Muscle of arm (tissue), 14 donors: ENCODE data around the gene TMUB2. TPM values are rescaled to one million over a fixed set of nuclear protein-coding genes. Genes with fewer than 3 reads are reported as not detected.
"Not testable (repeated sequence)": the region's sequence is repeated elsewhere in the genome, so short reads cannot be mapped to it uniquely, and the experiment has no call there.

Experiments used
- DNase-seq: peaks from one replicate; pipeline ENCODE4 v3.0.0-alpha.2; 2013
- long read RNA-seq, 11 donors: transcript quantifications; one replicate each; lab custom pipeline, GENCODE V29; 2026
- polyA plus RNA-seq, 12 donors: library from polyadenylated mRNA; unstranded; fragments of 120-200 nt; gene quantifications; one replicate each; pipeline ENCODE4 v1.2.1, GENCODE V29; 2013; ENCODE audit not compliant: insufficient read length in 12 of 12

The TMUB2 gene
- polyA plus RNA-seq = 10 to 100 TPM in 11 of 12 donors, not detected in 1; 32.6 to 63.8 (median 45.1) TPM
- long read RNA-seq, donor 1, partial matches to known transcripts = 7 of 12 reads
- long read RNA-seq, donor 1, other reads (novel, unspliced or antisense) = 0 of 12 reads
- long read RNA-seq, donor 2, transcript TMUB2-201 (3 exons, 2,418 nt) = major isoform, 6 of 17 reads
- long read RNA-seq, donor 2, partial matches to known transcripts = 5 of 17 reads
- long read RNA-seq, donor 2, other reads (novel, unspliced or antisense) = 0 of 17 reads
- long read RNA-seq, donor 3, partial matches to known transcripts = 14 of 19 reads
- long read RNA-seq, donor 3, other reads (novel, unspliced or antisense) = 0 of 19 reads
- long read RNA-seq, donor 4, partial matches to known transcripts = 0 of 5 reads
- long read RNA-seq, donor 4, other reads (novel, unspliced or antisense) = 0 of 5 reads
- long read RNA-seq, donor 5, transcript TMUB2-201 (3 exons, 2,418 nt) = major isoform, 9 of 27 reads
- long read RNA-seq, donor 5, partial matches to known transcripts = 12 of 27 reads
- long read RNA-seq, donor 5, other reads (novel, unspliced or antisense) = 0 of 27 reads
- long read RNA-seq, donor 6, partial matches to known transcripts = 0 of 4 reads
- long read RNA-seq, donor 6, other reads (novel, unspliced or antisense) = 0 of 4 reads
- long read RNA-seq, donor 7, partial matches to known transcripts = 0 of 2 reads
- long read RNA-seq, donor 7, other reads (novel, unspliced or antisense) = 0 of 2 reads
- long read RNA-seq, donor 8, transcript TMUB2-201 (3 exons, 2,418 nt) = minor isoform, 5 of 30 reads
- long read RNA-seq, donor 8, transcript TMUB2-213 (2 exons, 1,505 nt) = major isoform, 6 of 30 reads
- long read RNA-seq, donor 8, partial matches to known transcripts = 18 of 30 reads
- long read RNA-seq, donor 8, other reads (novel, unspliced or antisense) = 0 of 30 reads
- long read RNA-seq, donor 9, partial matches to known transcripts = 7 of 13 reads
- long read RNA-seq, donor 9, other reads (novel, unspliced or antisense) = 0 of 13 reads
- long read RNA-seq, donor 10, transcript TMUB2-201 (3 exons, 2,418 nt) = major isoform, 8 of 14 reads
- long read RNA-seq, donor 10, partial matches to known transcripts = 0 of 14 reads
- long read RNA-seq, donor 10, other reads (novel, unspliced or antisense) = 0 of 14 reads
- long read RNA-seq, donor 11, partial matches to known transcripts = 0 of 7 reads
- long read RNA-seq, donor 11, other reads (novel, unspliced or antisense) = 0 of 7 reads

DNA sequence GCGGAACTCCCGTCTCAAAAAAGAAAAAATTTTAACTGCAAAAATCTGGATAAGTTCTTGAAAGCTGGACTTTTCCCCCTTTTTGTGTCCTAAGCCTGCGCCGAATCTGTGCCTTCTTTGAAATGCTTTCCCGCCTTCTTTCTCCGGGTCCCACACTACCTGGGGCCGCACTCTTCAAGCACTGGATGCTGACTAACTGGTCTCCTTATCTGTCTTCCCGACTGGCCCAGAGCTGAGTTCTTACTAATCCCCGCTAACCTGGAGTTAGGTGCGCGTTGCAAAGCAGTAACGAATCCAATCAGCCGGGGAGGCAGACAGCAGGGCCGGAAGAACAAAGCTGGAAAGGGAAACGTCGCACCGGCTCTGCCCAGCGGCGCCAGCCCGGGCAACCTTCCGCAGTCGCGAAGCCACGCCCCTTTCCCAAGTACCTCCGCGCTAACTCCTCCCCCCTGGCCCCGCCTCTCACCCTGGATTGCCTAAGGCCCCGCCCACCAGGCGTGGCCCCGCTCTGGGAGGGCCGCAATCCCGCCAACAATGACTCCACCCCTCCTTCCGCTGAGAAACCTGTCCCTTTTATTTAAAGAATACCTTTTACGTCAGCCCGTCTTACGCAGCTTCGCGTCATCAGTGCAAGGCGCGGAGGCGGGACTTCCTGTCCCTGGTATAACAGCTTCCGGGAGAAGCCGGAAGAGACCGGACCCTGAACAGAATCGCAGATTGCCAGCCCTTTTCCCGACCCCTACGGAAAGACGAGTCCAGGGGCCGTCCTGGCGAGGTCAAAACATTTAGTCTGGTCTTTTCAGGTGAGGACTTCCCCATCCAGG, at the start of gene TMUB2:
Gene TMUB2, plus strand, starts transcription at position 666 of the 824 bp plus-strand sequence. CDS start 737 bp downstream, outside the sequence.
- DNase-seq = peak; percentile 99

DNA sequence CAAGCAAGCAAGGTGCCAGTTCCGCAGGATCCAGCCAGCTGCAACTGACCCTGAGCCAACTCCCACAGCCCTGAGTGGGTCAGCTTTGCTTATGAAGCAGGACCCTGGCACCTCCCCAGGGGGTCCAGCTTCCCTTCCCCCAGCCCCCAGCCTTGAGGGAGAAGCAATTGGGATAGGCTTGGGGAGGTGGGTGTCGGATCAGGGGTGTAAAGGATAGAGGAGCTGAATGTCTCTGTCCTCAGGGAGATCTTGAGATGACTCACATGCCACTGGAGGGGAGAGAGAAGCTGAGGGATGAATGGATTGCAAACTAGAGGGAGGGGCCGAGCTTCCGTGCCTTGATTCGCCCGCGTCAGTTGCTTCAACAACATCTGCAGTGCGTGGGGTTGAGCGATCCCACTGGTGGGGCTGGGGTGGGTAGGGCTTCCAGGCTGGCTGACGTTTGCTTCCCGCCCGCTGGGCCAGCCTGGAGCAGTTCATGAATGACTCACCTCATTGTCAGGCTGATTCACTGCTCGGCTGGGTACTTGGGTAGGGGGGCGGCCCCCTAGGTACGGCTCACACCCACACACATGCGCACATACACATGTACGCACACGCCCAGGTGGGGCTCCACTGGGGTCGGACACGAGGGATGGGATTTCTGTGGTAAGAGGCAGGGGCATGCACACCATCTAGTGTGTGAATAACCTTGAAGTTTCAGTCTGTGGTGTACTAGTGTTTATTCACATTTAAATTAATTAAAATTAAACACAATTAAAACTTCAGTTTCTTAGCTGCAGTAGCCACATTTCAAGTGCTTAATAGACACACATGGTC, 48.7 kb upstream of the TMUB2 start:
- peak; percentile 35 for DNase-seq

DNA sequence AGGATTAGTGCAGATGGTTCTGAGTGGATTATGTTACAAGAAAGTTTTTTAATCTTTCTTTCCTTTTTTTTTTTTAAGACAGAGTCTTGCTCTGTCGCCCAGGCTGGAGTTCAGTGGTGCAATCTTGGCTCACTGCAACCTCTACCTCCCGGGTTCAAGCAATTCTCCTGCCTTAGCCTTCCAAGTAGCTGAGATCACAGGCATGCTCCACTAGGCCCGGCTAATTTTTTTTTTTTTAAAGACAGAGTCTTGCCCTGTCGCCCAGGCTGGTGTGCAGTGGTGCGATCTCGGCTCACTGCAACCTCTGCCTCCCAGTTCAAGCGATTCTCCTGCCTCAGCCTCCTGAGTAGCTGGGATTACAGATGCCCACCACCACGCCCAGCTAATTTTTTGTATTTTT, 42.9 kb upstream of the TMUB2 start:
- not testable (repeated sequence) for DNase-seq

DNA sequence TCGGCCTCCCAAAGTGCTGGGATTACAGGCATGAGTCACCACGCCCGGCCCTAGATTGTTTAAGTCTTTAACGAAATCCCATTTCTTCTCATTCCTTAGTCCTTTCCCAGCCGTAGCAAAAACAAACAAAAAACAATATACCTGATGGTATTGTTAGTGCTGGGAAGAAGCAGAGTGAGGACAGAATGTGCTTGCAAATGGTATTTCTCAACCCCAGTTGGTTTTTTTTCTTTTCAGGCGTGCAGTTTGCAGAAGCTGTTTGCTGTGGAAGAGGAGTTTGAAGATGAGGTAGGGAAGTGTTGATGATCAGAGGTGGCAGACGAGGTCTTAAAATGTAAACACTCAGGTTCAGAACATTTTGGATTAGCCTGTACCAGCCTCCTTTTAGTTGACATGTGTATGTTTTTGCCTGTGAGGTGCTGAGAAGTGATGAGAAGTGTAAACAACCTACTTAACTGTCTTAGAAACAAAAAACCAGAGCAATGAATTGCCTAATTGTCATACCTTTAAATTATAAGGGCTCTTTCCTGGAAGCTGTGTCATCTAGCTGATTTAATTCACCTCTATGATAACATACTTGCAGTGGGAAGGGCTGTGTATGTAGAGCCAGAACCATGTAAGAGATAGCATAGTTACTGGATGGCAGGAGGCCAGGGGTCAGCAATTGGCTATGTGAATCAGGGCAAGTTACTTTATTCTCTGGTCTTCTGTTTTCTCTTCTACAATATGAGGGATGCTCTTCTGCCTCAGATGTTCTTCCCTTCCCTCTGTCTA, 41.6 kb upstream of the TMUB2 start:
- no peak for DNase-seq

DNA sequence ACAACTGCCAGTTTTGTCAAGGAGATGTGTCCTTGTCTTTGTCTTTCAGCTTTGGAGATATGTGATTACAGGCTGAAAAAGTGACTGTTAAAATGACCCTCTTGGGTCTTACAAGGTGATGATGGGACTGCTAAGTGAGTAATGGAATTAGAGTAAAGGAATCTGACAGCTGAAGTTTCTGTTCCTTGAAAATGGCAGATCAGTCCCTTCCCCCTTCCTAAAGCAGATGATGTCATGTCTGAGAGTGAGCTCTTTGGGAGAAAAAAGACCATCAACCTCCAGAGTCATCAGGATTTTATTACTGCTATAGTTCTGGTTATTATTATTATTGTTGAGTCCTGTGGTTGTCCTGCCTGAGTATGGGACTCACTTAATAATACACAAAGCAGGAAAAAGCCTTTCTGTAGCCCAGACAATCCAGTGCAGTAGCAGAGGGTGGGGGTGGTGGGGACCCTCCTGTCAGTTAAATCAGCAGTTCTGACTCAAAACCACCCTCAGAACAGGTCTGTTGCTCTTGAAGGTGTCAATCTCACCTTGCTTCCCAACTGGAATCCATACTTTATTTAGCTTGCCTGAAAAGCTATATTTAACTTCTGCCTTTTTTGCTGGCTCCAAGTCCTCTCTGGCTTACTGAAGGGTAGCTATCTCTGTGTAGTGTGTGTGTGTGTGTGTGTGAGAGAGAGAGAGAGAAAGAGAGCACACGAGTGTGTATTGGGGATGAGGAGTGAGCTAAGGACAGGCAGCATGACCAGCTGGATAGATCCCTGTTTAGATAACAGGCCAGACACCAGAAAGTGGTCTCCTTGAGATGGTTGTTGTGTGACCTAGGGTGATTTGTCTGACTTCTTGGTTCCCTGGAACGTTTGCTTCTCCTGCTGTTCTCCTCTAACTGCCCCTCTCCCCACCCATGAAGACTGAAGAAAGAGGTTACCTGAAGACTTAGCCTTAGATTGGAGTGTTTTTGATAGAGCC, 40.1 kb upstream of the TMUB2 start:
- DNase-seq = no peak

DNA sequence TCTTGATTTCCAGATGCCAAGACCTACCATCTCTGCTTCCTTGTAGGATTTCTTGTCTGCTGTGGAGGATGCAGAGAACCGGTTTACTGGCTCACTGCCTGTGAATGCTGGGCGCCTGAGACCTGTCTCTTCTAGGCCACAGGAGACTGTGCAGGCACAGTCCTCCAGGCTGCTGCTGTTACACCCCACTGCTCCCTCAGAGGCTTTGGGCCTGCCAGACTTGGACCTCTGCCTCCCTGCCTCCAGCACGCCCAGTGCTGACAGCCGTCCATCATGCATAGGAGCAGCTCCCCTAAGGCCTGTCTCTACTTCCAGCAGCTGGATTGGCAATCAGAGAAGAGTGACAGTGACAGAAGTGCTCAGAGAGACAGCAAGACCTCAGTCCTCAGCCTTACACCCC, 39.0 kb upstream of the TMUB2 start:
- no peak for DNase-seq

DNA sequence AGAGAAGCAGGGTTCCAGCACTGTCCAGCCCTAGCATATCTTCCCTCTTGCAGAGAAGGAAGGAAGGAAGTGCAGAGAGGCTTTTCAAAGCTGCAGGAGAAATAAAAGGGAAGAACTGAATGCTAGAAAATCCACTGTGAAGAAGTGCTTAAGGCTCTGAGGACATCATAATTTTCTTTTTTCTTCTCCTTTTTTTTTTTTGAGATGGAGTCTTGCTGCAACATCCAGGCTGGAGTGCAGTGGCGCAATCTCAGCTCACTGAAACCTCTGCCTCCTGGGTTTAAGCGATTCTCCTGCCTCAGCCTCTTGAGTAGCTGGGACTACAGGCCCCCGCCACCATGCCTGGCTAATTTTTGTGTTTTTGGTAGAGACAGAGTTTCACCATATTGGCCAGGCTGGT, 37.7 kb upstream of the TMUB2 start:
- DNase-seq = not testable (repeated sequence)

DNA sequence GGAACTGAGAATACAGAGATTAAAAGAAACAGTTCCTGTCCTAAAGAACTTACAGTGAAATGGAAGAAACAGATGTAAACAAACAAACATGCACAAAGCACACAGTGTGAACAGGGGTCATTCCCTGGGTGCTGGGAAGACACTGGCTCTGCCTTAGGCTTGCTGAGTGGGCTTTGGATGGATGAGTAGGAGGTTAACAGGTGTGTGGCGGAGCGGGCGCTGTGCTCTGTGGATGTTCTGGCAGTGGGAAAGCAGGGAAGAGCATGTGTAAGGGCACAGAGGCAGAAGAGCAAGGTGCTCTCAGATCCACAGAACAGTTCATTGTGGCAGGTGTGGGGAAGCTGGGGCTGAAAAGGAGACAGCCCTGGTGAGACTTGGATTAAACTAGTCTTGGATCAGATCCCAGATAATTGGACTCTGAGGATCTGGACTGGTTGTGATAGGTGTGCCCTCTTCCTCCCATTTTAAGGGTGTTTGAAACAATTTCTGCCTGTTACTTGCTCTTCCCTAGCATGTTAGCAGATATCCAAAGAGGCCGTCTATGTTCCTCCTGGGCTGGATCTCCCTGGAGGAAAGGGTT, 36.9 kb upstream of the TMUB2 start:
- DNase-seq = no peak

DNA sequence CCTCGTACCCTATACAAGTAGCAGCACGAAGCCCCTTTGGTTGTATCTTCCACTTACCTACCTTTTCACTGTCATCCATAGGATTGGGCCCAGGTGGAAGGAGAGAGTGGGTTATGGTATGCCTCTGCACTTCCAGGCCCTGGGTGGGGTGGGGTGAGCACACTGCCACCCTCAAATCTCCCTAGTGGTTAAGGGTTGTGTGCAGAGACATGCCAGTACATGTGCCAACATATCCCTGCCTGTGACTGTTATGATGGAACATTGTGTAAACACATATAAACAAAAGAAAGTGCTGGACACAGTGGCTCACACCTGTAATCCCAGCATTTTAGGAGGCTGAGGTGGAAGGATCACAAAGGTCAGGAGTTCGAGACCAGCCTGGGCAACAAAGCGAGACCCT, 33.9 kb upstream of the TMUB2 start:
- DNase-seq = no peak

DNA sequence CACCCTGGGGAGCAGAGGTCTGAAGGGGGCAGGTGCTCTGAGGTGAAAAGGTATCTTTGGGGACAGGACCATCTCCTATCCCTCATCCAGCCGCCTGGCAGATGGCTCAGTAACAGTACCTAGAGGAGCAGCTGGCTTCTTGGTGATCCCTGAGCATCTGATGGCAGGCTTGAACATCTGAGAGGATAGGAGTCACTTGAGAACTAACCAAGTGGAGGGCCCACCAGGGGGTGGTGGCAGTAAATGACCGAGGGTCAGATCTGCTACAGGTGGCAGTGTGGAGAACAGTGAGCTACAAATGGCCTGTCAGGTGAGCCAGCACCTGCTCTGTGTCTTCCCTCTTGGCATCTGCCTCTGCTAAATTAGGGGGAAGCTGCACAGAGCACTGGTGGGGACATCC, 31.3 kb upstream of the TMUB2 start:
- DNase-seq = no peak

DNA sequence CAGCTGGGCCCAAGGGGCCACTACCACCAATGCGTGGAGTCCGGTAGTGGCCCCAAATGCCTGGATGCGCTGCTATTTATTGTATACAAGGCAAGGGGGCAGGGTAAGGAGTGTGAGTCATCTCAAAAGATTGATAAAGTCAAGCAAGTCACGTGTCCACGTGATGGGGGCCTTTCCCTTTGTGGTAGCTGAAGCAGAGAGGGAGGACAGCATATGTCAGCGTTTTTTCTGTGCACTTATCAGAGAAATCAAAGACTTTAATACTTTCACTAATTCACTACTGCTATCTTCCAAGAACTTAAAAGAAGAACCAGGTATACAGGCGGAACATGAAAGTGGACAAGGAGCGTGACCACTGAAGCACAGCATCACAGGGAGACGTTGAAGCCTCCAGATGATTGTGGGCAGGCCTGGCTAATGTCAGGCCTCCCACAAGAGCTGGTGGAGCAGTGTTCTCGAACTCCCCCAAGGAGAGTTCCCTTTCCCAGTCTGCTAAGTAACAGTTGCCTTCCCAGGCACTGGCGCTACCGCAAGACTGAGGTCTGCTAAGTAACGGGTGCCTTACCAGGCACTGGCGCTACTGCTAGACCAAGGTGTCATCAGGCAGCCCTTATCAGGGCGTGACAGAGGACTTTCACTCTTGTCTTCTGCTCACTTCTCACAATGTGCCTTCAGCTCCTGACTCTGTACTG, 27.1 kb upstream of the TMUB2 start:
- DNase-seq = no peak

DNA sequence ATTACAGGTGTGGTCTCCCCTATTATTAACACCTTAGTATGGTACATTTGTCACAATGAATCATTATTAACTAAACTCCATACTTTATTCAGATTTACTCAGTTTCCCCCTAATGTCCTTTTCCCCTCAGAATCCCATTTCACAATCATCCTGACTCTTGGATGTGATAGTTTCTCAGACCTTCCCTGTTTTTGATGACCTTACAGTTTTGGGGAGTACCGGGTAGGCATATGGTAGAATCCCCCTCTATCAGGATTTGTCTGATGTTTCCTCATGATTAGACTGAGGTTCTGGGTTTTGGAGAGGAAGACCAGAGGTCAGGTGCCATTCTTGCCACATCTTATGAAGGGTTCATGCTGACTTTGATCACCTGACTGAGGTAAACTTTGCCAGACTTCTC, 22.3 kb upstream of the TMUB2 start:
- no peak for DNase-seq

DNA sequence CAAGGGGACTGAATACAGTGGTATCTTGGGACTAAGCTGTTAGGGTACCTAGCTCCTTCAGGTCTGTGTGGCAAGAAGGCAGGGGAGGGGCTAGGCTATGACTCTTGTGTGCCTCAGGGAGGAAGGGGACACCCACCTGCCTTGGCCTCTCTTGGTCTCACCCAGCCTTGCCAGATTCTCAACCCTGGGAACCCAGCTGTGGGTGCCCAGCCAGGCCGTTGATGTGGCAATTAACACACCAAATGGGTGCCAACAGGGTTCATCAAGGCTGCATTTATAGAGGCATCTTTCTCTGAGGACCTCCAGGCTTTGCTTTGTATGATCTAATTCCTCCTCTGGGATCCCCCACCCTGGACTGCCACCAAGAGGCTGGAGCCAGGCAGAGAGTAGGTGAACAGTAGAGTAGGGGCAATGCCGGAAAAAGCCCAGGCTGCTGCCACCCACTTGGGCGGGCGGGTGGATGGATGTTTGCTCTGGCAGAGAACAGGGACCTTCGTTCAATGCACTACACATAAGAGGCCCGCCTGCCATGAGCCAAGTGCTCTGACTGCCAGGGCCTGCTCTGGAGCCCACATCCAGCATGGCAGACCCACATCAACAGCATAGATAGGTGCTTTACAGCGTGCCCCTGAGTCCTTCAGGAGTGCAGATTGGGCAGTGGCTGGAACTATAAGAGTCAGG, 19.5 kb upstream of the TMUB2 start:
- no peak for DNase-seq

DNA sequence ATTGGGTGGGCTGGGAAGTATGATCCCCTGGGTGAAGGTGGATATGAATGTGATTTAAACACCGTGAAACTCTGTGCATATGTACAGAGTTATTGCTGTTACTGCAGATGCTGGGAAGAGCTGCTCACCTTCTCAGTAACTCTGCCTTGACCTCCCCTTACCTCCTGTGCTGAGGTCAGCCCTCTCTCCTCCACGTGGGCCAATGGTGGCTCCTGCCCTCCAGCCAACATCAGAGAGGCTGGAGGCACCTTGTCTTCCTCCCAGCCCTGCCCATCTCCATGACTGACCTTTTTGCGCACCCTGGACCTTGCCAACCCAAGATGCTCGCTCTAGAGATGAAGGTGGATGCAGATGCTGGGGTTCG, 16.7 kb upstream of the TMUB2 start:
- DNase-seq = no peak

DNA sequence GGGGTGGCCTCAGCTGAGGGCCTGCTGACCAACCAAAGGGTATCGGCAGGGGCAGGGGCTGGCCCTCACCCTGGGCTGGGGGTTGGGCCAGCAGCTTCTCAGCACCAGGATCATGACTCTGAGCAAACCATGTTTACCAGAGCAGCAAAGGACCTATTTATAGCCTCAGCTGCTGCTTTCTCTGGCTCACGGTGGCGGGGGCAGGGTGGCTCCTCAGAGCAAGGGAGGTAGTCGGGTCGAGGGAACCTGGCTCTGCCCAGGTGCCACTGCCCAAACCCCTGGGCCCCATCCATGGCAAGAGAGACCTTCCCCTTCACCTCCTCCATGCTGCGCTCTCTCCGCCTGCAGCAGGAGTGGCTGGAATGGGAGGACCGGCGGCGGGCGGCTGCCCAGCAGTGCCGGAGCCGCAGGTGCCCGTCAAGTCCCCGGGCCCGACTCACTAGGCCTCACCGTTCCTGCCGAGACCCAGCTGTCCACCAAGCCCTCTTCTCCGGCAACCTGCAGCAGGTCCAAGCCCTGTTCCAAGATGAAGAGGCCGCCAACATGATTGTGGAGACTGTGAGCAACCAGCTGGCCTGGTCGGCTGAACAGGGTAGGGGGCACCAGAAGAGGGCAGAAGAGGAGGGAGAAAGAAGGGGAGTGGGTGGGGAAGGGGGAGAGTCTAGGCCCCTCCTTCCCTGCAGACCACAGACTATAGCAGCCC, 16.1 kb upstream of the TMUB2 start, which contains the start of gene ASB16:
Gene ASB16, plus strand, starts transcription at position 206 of the 703 bp plus-strand sequence. Its CDS starts 86 bp downstream, at position 292.
- no peak for DNase-seq
